ENCODE results near the gene POLA1. TPM values are rescaled to one million over a fixed set of nuclear protein-coding genes. Genes with fewer than 3 reads are reported as not detected.

The POLA1 gene
- total and polyA plus RNA-seq, 11 donors = 1.9 to 8.1 (median 6.5) TPM

GRCh38 chrX:24902806-24903205 is 209.1 kb downstream of the POLA1 start:
- Histone ChIP-seq H3K36me3 (no peaks in the 10 kb centered on the region), H3K9me3 (no peaks in the 10 kb centered on the region), H3K27me3 (no peaks in the 10 kb centered on the region), H3K4me3 (no peak overlapping the region), H3K27ac (no peak overlapping the region), H3K4me1 (no peaks in the 10 kb centered on the region)
- no peak for TF ChIP-seq CTCF (IDR thresholded peaks at IDR 0.05)
- TF ChIP-seq POLR2A (IDR thresholded peaks at IDR 0.05) = no peak
- 71 to 96% (median 87%) methylated on average over 5 of the region's 5 CpGs for WGBS, 4 donors
- intact Hi-C loops (cut with DNase I) = no loop called here
- no peak for DNase-seq
- no peak for ATAC-seq

- intact Hi-C loops (cut with DNase I) = no loop called here
- Histone ChIP-seq H3K36me3 (no peaks in the 10 kb centered on the region), H3K9me3 (no peaks in the 10 kb centered on the region), H3K27ac (no peak overlapping the region), H3K4me1 (peaks cover 0 to 5% (median 0%) of the 10 kb centered on the region in 12 donors), H3K4me3 (no peak overlapping the region), H3K27me3 (no peaks in the 10 kb centered on the region)
- TF ChIP-seq POLR2A (IDR thresholded peaks at IDR 0.05) = no peak
- no peak for TF ChIP-seq CTCF (IDR thresholded peaks at IDR 0.05)
- ATAC-seq = no peak
- 81 to 92% (median 85%) methylated on average over 3 of the region's 3 CpGs for WGBS, 4 donors
- no peak for DNase-seq
Observed at GRCh38 chrX:24918715-24919114, 225.0 kb downstream of the POLA1 start.

GRCh38 chrX:24920769-24921168 is 227.1 kb downstream of the POLA1 start:
- ATAC-seq (no peak), DNase-seq (no peak)
- TF ChIP-seq POLR2A (IDR thresholded peaks at IDR 0.05) (no peak), CTCF (IDR thresholded peaks at IDR 0.05) (no peak)
- 77 to 91% (median 85%) methylated on average over 3 of the region's 3 CpGs for WGBS, 4 donors
- Histone ChIP-seq H3K4me3 (no peak overlapping the region), H3K9me3 (no peaks in the 10 kb centered on the region), H3K4me1 (peaks cover 0 to 5% (median 0%) of the 10 kb centered on the region in 12 donors), H3K27ac (no peak overlapping the region), H3K27me3 (no peaks in the 10 kb centered on the region), H3K36me3 (no peaks in the 10 kb centered on the region)
- intact Hi-C loops (cut with DNase I) = no loop called here

- ATAC-seq (no peak), DNase-seq (no peak)
- Histone ChIP-seq H3K27me3 (no peaks in the 10 kb centered on the region), H3K4me3 (no peak overlapping the region), H3K9me3 (no peaks in the 10 kb centered on the region), H3K27ac (no peak overlapping the region), H3K4me1 (peaks cover 0 to 5% (median 0%) of the 10 kb centered on the region in 12 donors), H3K36me3 (no peaks in the 10 kb centered on the region)
- intact Hi-C loops (cut with DNase I) = no loop called here
- WGBS, 4 donors = 83 to 100% (median 91%) methylated on average over 2 of the region's 2 CpGs
- no peak for TF ChIP-seq POLR2A (IDR thresholded peaks at IDR 0.05)
- no peak for TF ChIP-seq CTCF (IDR thresholded peaks at IDR 0.05)
Observed at GRCh38 chrX:24925430-24925829, 231.7 kb downstream of the POLA1 start.

Measured in heart left ventricle (tissue), 16 donors.